Uterus (tissue), 2 donors: ENCODE results near the gene COLGALT1.

Experiments used
- CTCF ChIP-seq, 4 experiments: fragments of 200-600 bp in 2 of 4; fragments of 450-650 bp in 2 of 4; sonication (generic) in 2 of 4; IDR thresholded peaks; one replicate each; pipeline ENCODE4 v1.5.1; 2016 to 2019; ENCODE audit warnings: antibody characterized with exemption in 4 of 4, mild to moderate bottlenecking in 2 of 4, moderate library complexity in 1 of 4
- POLR2A ChIP-seq, 2 donors: fragments of 450-650 bp; IDR thresholded peaks; one replicate each; pipeline ENCODE4 v1.6.1; 2016; ENCODE audit warnings: antibody characterized with exemption in 2 of 2, mild to moderate bottlenecking in 1 of 2, moderate library complexity in 1 of 2

GRCh38 chr19:17579661-17580244, 24.3 kb downstream of the COLGALT1 start:
- TF ChIP-seq CTCF (IDR thresholded peaks at IDR 0.05) (no peak), POLR2A (IDR thresholded peaks at IDR 0.05) (no peak)
